GM19043 (cell line): ENCODE data around the gene MASP1.
"Not testable (repeated sequence)": the region's sequence is repeated elsewhere in the genome, so short reads cannot be mapped to it uniquely, and the experiment has no call there.

Experiments
- ATAC-seq: cut with Tn5 transposase; IDR thresholded peaks from one replicate; pipeline ENCODE4 v1.9.1; 2021; ENCODE audit warnings: low read depth; ENCODE audit not compliant: unreplicated experiment

The MASP1 gene

DNA sequence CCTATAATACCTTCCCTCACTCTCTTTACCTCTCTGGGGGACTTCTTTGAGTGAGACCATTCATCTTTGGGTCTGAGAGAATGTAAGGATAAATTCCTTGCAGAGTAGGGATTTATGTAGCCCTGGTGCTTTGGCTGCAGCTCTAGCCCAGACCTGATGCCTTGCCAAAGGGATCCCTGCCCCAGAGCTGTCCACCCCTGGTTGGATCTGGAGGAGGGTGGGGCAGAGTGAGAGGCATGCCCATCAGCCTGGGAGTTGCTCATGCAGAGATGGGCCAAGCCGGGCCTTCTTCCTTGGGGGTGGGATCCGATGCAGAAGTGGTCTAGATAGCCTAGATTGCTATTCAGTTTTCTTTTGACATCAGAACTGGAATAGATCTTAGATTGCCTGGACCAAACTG, 62.8 kb downstream of the MASP1 start:
- ATAC-seq: no peak

DNA sequence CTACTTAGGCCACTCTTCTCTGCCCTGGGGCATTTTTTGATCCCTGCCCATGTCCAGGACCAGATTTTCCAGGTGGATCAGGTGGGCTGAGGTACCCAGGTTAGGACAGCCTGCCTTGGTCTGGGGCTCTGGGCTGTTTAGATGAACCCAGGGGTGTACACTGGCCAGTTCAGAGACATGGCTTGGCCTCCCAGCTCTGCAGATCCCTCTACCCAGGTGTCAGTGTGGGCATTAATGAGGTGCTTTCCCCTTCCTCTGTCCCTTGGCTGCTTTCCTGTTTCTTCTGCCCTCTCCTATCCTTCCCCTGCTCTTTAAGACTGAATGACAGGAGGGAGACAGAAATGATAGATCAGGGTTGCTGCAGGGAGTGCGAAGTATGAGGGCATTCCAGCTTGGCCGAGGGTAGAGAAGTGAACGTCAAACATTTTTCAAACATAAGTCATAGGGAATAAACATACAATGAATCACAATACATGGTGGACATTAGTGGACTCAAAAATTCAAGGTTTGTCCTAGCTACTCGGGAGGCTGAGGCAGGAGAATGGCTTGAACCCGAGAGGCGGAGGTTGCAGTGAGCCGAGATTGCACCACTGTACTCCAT, 63.8 kb downstream of the MASP1 start:
- ATAC-seq: no peak

DNA sequence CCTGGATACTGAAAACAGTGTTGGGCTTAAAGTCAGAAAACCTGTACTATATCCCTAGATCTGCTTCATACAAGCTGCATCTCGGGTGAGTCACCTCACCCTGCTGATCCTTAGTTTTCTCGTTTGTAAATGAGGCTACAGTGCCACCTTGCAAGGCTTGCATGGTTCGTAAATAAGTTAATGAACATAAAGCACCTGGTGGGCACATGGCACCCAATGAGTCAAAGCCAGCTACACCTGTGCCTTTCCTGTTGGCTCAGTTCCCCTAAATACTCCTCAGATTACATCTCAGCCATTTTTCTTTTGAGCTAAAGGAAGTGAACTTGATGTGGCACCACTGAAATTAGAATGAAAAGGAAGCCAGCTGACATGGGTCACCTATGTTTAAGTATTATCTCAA, 67.7 kb downstream of the MASP1 start:
- no peak for ATAC-seq

DNA sequence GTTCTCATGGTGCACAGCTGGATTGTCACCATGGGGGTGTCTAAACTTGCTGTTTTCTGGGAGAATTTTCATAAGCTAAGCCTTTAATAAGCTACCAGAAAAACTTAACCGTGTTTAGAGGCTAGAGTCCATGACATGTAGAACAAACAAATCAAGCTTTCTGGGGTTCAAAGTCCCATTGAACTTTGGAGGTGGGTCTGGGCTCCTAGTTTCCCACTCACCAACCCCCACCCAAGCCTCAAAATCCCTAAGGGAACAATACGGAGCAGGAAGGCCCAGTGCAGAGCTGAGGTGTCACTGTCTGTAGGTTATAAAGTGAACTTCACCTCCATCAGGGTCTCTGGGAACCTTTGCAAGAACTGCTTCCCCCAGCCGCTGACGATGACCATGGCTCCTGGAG, 68.7 kb downstream of the MASP1 start:
- no peak for ATAC-seq

DNA sequence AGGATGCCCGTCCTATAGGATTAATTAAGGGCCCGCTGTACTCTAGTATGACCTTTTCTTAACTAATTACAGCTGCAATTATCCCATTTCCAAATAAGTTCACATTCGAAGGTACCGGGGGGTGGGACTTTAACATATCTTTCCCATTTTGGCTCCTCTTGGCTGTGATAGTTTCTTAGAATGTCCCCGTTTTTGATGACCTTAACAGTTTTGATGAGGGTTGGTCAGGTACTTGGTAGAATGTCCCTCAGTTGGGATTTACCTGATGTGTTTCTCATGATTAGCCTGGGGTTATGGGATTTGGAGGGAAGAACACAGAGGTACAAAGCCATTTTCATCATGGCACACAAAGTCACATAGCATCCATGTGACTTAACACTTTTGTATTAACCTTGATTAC, 76.1 kb downstream of the MASP1 start:
- ATAC-seq: no peak

DNA sequence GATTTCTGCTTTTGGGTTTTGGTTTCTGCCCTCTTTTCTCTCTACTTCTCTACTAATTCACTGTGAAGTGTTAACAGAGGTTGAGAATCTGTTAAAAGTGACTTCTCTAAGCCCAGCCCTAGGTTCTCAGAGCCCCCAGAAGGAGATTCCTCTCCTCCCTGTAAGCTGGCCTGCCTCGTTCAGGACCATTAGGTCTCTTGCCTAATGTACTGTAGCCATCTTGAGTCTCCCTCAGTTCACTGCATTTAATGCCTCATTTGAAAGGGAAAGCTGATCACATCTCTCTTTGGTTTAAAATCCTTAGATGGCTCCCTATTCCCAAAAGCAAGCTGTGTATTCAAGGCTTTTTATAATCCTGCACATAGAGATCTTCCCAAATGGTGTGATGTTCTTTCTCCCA, 77.9 kb downstream of the MASP1 start:
- no peak for ATAC-seq

DNA sequence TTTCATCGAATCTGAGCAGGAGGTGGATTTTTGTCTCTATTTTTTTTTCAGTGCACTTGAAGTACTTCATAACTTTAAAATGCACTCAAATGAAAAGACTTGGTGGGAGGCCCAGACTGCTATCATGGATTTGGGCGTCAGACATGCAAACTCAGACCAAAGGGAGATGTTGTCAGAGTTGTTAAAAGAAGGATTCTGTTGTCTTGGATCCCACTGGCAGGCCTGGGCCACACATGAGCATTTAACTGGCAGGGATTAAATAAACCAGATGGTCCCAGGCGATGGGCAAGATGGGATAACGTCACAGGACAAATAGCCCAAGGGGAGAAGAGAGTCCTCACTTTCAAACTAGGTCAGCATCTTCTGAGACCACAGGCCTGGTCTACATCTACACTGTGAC, 78.8 kb downstream of the MASP1 start:
- ATAC-seq: no peak

DNA sequence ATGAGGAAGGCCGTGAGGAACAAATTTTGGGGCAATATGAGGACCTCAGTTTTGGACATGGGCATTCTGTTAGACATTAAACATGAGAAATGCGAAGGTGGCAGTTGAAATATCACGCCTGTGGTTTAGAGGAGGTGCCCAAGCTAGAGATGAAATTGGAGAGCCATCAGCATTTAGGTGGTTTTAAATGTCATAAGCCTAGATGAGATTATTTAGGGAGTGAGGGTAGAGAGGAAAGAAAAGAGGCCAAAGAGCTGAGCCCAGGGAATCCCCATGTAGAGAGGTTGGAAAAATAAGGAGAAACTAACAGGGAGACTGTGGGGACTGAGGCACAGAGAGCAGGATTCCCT, 79.4 kb downstream of the MASP1 start:
- no peak for ATAC-seq

DNA sequence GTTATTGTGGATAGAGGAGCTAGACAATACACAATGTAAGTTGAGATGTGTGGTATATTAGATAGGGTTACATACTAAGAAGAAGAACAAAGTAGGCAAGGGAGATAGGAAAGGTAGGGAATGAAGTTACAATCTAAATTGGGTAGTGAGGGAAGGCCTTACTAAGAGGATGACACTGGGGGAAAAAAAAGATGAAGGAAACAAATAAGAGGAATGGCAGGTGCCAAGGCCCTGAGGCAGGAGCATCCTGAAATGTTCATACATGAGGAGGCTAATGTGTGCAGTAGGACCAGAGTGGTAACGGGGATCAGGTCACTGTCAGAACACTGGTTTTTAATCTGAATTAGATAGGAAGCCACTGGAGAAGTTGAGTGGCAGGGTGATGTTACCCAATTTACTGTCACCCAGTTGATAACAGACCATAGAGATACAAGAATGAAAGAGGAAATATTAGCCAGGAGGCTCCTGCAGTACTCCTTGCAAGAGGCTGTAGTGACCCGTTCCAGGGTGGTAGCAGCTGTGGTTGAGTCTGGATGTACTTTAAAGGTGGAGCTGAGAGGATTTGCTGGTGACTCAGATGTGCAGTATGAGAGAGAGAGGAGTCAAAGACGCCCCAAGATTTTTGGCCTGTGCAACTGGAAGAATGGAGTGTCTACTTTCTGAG, 79.9 kb downstream of the MASP1 start:
- no peak for ATAC-seq

DNA sequence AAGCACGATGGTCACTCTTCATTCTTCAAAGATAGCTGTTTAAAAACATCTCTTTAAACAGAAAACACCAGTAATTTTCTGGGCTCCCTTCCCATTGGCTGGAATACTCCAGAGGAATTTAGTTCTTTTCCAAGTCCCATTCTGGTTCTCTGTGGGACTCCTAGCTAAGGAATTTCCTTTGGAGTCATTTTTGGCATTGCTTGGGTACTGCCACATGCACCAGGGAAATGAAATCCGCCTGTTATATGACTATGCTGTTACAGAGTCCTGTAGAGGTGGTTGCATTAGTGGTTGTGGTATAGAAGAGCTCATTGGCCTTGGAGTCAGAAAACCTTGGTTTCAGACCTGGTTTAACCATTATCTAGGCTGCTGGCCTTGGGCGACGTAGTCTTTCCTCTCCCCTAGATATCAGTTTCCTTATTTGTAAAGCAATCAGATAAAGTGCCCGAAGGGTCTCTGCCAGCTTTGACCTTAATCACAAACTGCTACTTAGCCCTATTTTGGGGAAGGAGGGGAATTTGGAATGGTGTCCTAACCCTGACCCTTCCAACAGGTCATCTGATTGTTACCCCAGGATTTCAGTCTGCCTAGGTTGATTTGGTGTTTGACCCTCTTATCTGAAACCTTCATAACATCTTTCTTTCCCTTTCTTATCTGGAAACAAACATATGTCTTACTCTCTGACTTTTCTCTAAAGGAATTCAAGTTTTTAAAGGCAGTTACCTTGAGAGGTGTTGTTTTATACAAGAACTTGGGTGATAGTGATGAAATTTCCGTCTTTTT, 80.8 kb downstream of the MASP1 start:
- peak; percentile 95 for ATAC-seq

DNA sequence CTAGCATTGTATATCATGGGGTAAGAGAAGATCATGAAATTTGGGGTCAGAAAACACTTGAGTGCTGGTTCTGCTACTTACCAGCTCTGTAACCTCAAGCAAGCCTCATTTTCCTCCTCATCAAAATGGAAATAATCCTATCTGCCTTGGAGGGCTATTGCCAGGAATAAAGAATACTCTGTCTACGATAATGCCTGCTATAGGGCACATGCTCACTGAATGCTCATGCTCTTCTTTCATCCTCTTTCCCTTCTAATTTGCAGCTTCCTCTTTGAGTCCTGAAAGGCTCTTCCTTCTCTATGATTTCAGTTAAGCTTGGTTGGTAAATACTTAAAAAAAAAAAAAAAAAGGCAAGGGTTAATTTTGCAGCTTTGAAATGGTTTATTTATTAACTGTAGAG, 81.4 kb downstream of the MASP1 start:
- ATAC-seq: no peak

DNA sequence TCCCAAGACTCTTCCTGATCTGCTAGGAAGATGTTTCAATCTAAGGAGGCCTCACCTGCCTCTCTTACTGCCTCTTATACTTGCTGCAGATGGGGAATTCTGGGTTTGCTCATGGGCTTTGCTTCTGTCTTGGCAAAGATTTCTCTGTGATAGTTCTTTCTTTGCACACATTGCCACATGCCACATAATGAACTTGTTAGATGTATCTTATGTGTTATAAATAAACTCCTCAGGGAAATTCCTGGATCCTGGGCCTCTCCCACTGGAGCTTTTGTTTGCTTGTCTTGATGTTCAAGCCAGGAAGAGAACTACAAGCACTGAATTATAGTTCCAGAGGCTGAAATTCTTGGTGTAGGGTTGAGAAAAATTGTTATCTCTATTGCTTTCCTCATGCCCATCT, 82.0 kb downstream of the MASP1 start:
- ATAC-seq: no peak

DNA sequence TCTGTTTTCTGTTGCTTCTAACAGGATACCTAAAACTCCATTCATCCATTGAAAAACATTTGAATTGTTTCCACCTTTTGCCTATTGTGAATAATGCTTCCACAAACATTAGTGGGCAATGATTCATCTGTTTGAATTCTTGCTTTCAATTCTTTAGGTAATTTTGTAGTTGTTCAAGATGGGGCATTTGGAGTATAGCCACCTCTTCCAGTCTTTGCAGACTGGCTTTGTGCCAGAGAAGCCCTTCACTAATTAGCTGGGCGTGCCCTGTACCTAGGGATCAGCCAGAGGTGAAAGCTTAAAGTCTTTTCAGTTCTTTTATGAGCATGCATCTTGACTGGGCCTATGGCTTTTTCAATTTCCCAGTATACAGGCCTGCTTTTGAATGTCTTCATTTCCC, 83.4 kb downstream of the MASP1 start:
- no peak for ATAC-seq

DNA sequence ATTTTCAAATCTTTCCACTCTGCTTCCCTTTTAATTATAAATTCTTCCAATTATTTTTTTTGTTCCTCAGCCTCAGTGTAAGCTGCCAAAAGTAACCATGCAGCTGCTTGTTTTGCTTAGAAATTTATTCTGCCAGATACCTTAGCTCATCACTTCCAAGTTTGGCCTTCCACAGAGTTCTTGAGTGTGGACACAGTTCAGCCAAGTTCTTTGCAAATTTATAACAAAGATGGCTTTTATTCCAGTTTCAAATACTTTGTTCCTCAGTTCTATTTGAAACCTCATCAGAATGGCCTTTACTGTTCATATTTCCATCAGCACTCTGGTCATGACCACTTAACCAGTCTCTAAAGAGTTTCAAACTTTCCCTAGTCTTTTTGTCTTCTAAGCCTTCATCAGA, 83.9 kb downstream of the MASP1 start:
- no peak for ATAC-seq

DNA sequence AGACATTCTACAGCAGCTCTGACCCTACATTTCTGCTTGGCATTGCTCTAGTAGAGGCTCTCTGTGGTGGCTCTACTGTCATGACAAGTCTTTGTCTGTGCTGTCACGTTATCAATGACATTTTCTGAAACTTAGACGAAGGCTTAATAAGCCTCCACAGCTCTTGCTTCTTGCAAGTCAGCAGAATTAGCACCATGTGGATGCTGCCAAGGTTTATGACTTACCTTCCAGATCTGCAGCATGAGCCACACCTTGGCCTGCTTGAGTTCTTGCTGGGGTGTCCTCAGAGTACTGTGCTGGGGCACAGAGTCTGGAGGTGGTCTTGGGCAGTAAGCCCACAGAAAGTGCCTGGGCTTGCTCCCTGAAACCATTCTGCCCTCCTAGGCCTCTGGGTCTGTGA, 84.5 kb downstream of the MASP1 start:
- ATAC-seq: no peak

DNA sequence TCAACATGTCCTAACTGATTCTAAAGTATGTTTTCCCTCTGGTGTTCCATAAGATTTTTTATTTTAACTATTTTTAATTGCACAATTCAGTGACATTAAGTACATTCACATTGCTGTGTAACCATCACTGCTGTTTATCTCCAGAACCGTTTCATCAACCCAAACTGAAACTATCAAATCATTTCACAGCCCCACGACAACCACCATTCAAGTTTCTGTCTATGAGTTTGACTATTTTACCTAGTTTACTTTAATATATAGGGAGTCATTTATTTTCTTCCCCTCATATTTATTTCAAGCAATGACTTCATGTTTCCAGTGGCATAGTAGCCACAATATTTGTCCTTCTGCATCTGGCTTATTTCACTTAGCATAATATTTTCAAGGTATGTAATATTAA, 85.9 kb downstream of the MASP1 start:
- ATAC-seq: no peak

DNA sequence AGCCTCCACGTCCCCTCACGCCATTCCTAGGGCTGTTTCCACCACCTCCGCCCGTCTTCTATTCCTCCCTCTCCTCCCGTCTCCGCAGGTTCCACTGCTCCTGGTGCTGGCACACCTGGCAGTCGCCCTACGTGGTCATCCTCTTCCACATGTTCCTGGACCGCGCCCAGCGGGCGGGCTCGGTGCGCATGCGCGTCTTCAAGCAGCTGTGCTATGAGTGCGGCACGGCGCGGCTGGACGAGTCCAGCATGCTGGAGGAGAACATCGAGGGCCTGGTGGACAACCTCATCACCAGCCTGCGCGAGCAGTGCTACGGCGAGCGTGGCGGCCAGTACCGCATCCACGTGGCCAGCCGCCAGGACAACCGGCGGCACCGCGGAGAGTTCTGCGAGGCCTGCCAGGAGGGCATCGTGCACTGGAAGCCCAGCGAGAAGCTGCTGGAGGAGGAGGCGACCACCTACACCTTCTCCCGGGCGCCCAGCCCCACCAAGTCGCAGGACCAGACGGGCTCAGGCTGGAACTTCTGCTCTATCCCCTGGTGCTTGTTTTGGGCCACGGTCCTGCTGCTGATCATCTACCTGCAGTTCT, 92.0 kb downstream of the MASP1 start:
- not testable (repeated sequence) for ATAC-seq

DNA sequence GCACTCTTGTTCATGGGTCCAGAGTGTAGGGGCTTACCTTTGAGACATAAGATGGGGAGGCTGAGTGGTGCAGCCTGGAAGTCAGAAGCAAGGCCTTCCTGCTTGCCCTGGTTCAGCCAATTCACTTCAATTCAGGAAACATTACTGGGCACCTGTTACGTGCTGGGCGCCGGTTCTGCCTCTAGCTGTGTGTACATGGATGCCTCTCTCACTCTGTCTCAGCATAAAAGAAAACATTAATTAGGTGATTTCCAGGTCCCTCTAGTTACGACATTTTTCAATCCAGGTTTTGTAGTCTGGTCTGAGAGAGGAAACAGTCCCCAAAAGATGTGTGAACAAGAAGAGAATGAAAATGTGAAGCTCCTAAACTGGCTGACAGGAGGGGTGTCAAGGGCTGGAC, 93.0 kb downstream of the MASP1 start:
- ATAC-seq: no peak

DNA sequence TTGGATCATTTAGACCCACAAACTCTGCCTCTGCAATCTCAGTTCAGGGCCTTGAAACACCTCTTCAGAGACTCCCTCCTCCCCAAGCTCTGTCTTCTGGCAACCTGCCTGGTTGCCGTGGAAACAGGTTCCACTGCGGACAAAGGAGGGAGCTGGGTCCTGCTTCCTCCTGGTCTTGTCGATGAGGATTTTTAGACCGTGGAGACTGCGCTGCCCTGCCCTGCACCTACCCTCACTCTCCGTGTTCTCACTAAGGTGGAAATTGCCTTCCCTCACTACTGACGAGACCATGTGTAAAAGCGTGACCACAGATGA, 94.2 kb downstream of the MASP1 start, which contains the start of gene RTP1:
RTP1 (plus strand) TSS at position 152 of the 315 bp plus-strand sequence; CDS start at position 182, 30 bp downstream.
- no peak for ATAC-seq

DNA sequence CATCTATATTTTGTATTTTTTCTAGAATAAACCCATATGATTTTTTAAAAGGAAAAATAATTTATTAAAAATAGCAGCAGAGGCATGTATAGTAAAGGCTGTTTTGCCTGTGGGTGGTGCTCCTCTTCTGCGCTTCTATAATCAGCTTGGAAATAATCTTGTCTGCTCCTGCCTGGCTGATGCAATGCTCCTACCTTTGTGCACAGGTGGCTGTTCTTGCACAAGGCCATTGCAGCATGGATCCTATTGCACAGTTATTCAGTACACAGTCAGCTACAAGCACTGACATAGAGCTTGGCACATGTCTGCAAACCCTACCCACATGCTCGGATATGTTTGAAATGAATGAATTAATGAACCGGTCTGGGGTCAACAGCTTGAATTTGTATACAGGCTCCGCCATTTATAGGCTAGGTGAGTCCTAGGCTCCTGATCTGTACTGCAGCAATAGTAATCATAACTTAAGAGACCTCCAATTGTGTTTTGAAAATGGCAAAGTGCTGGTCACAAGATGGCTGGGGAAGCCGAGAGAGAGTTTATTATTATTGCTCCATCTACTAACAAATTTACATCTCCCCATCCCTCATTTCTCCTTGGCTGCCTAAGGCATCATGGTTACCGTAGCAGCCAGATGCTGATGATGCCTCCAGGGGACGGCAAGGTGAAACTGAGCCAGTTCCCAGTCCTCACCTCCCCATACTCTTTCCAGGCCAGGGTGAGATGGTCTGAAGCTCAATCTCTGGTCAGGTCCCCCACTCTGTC, 94.8 kb downstream of the MASP1 start:
- ATAC-seq: no peak

DNA sequence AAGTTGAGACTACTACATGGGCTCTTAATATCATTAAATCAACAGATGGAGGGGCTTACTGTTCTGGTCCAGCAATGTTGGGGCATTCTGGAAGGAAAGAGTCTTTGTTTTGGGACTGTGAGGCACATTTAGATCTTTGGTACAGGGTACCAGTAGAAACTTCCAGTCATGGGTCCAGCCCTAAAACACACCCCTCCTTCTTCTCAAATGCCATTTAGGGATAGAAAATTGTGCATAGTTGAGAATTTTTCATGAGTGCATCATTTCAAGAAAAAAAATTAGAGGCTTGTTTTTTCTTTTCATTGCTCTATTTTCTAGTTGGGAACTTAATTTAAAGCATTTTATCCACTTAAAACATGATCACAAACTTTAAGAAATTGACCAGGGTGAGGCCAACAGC, 98.4 kb downstream of the MASP1 start:
- ATAC-seq: no peak
